ENCODE results near the gene ZNF239. TPM values are rescaled to one million over a fixed set of nuclear protein-coding genes. Genes with fewer than 3 reads are reported as not detected.

The ZNF239 gene
- total RNA-seq, 2 donors from 2014 or later = 4.3 to 6.8 TPM

DNA sequence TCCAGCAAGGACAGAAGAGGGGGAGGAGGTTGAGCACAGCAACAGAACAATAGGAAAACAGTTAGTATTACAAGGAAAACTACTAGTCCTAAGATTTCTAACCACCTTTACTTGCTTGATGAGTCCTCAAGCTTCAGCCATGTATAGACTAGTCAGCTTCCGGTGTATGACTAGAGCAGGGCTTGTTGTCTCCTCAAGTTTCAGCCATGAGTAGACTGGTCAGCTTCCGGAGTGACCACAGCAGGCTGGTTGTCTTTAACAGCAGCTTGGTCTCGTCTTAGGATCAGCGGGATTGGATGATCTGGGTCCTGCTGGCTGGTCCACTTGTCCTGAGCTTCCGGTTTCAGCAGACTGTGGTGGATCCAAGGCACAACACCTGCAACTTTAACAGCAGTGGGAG, 10.6 kb upstream of the ZNF239 start:
- TF ChIP-seq POLR2A (IDR thresholded peaks at IDR 0.05) (no peak), POLR2AphosphoS5 (IDR thresholded peaks at IDR 0.05) (no peak)
- TF ChIP-seq, protein P1, sequence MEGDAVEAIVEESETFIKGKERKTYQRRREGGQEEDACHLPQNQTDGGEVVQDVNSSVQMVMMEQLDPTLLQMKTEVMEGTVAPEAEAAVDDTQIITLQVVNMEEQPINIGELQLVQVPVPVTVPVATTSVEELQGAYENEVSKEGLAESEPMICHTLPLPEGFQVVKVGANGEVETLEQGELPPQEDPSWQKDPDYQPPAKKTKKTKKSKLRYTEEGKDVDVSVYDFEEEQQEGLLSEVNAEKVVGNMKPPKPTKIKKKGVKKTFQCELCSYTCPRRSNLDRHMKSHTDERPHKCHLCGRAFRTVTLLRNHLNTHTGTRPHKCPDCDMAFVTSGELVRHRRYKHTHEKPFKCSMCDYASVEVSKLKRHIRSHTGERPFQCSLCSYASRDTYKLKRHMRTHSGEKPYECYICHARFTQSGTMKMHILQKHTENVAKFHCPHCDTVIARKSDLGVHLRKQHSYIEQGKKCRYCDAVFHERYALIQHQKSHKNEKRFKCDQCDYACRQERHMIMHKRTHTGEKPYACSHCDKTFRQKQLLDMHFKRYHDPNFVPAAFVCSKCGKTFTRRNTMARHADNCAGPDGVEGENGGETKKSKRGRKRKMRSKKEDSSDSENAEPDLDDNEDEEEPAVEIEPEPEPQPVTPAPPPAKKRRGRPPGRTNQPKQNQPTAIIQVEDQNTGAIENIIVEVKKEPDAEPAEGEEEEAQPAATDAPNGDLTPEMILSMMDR (IDR thresholded peaks at IDR 0.05) = no peak
- 94% methylated on average over 5 of the region's 5 CpGs for WGBS

DNA sequence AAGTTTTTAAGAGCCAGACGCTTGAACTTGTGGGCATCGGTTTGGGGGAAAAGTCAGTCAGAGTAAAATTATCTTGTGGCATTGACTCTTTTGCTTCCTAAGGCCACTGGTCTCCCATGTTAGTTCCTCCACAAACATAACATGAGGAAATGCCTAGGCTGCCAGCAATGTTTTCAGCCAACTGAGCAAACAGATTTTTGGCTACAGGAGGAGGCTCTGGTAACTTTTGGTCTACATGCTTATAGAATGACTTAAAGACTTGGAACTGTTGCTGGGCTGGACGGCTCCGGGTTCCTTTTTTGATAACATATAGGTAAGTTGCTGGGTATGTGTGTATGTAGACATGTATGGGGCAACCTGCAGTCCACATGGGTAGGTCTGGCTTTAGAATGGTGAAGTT, 9.6 kb upstream of the ZNF239 start:
- intact Hi-C loops (cut with DNase I) = no loop called here
- Histone ChIP-seq H3K27ac (no peak overlapping the region), H3K4me3 (no peak overlapping the region), H3K27me3 (replicated peaks; ENCODE audit: insufficient read depth) (no peaks in the 10 kb centered on the region), H3K36me3 (no peaks in the 10 kb centered on the region), H3K4me1 (replicated peaks) (no peaks in the 10 kb centered on the region), H3K9me3 (no peaks in the 10 kb centered on the region)
- 57% methylated on average over 4 of the region's 4 CpGs for WGBS
- TF ChIP-seq POLR2AphosphoS5 (IDR thresholded peaks at IDR 0.05) = no peak
- TF ChIP-seq, protein P1 (IDR thresholded peaks at IDR 0.05) = no peak
- no peak for TF ChIP-seq POLR2A (IDR thresholded peaks at IDR 0.05)
- no peak for DNase-seq (ENCODE audit: low spot score)

More for the DNA sequence above, 10.6 kb upstream of the ZNF239 start:
- Histone ChIP-seq H3K36me3 (no peaks in the 10 kb centered on the region), H3K4me3 (no peak overlapping the region), H3K27ac (no peak overlapping the region), H3K27me3 (replicated peaks; ENCODE audit: insufficient read depth) (no peaks in the 10 kb centered on the region), H3K9me3 (no peaks in the 10 kb centered on the region), H3K4me1 (replicated peaks) (no peaks in the 10 kb centered on the region)
- no peak for DNase-seq (ENCODE audit: low spot score)
- intact Hi-C loops (cut with DNase I) = no loop called here

DNA sequence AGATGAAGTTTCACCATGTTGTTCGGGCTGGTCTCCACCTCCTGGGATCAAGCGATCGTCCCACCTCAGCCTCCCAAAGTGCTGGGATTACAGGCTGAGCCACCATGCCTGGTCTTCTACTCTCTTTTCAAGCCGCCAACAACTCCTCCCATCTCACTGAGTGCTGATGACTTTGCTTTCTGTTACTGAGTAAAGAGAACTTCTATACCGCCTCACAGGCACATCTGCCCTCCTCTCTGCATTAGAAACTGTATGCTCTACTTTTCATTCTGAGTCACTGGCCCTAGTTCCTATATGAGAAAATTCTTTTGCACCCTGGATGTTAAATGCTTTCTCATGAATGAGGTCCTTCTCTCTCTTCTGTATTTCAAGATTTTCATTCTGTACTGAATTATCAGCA, 2.2 kb upstream of the ZNF239 start:
- no peaks in the 10 kb centered on the region for H3K27me3 ChIP-seq (replicated peaks; ENCODE audit: insufficient read depth)
- TF ChIP-seq, protein P1 (IDR thresholded peaks at IDR 0.05) = no peak
- TF ChIP-seq POLR2A (IDR thresholded peaks at IDR 0.05) (no peak), POLR2AphosphoS5 (IDR thresholded peaks at IDR 0.05) (no peak)
- no peaks in the 10 kb centered on the region for H3K36me3 ChIP-seq
- H3K4me3 ChIP-seq = no peak overlapping the region
- intact Hi-C loops (cut with DNase I) = no loop called here
- WGBS = 77% methylated on average over 5 of the region's 5 CpGs
- no peaks in the 10 kb centered on the region for H3K4me1 ChIP-seq (replicated peaks)
- H3K9me3 ChIP-seq = no peaks in the 10 kb centered on the region
- DNase-seq (ENCODE audit: low spot score) = no peak
- no peak overlapping the region for H3K27ac ChIP-seq

DNA sequence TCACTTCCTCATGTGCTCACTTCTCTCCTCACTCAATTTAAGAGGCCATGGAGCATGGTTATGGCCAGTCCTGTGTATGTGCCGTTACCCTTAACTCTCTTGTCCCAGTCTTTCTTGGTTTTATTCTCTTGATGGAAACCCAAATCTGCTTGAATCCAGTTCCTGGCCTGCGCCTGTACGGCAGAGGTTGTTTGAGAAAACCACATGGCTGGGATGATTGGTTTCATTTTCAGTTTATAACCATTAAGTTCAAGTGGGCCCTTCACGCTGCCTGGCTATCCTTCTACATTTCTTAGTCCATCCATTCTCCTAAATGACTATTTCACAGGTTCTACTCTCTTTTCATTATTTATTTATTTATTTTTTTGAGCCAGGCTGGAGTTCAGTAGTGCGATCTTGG, 1.6 kb upstream of the ZNF239 start:
- no peaks in the 10 kb centered on the region for H3K27me3 ChIP-seq (replicated peaks; ENCODE audit: insufficient read depth)
- TF ChIP-seq, protein P1 (IDR thresholded peaks at IDR 0.05) = no peak
- TF ChIP-seq POLR2A (IDR thresholded peaks at IDR 0.05) = no peak
- H3K9me3 ChIP-seq = no peaks in the 10 kb centered on the region
- no peak overlapping the region for H3K4me3 ChIP-seq
- H3K27ac ChIP-seq = no peak overlapping the region
- H3K36me3 ChIP-seq = no peaks in the 10 kb centered on the region
- no peaks in the 10 kb centered on the region for H3K4me1 ChIP-seq (replicated peaks)
- 93% methylated on average over 5 of the region's 5 CpGs for WGBS
- no peak for DNase-seq (ENCODE audit: low spot score)
- intact Hi-C loops (cut with DNase I) = no loop called here

DNA sequence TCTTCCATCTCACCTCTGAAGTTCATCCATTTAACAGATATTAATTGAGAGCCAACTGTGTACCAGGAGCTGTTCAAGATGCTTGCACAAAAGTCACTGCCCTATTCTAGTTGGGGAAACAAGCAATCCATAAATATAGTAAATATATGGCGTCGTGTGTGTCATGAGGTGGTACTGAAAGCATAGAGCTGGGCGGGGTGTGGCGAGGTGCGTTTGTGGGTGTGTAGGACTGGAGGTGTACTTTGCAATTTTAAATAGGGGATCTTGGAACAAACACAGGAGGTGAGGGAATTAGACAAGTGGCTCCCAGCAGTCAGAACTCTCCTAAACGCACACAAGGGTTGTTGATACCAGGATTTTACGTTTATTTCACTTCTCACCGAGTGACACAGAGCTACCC, 490 bp upstream of the ZNF239 start:
- peak overlapping the region; percentile 48 to 60 for H3K4me3 ChIP-seq
- H3K27me3 ChIP-seq (replicated peaks; ENCODE audit: insufficient read depth) = no peaks in the 10 kb centered on the region
- H3K9me3 ChIP-seq = no peaks in the 10 kb centered on the region
- intact Hi-C loops (cut with DNase I) = no loop called here
- TF ChIP-seq POLR2AphosphoS5 (IDR thresholded peaks at IDR 0.05) = no peak
- TF ChIP-seq POLR2A (IDR thresholded peaks at IDR 0.05) = no peak
- TF ChIP-seq, protein P1 (IDR thresholded peaks at IDR 0.05) = no peak
- H3K27ac ChIP-seq = peak overlapping the region in 1 of 2 donors; percentile 50
- no peaks in the 10 kb centered on the region for H3K36me3 ChIP-seq
- no peaks in the 10 kb centered on the region for H3K4me1 ChIP-seq (replicated peaks)
- DNase-seq (ENCODE audit: low spot score) = no peak
- 87% methylated on average over 8 of the region's 8 CpGs for WGBS
